HG03108 (cell line): ENCODE results near the gene KLF6.

Experiments
- ATAC-seq: cut with Tn5 transposase; IDR thresholded peaks from one replicate; pipeline ENCODE4 v1.9.1; 2021; ENCODE audit warnings: moderate library complexity; ENCODE audit not compliant: unreplicated experiment

The KLF6 gene

DNA sequence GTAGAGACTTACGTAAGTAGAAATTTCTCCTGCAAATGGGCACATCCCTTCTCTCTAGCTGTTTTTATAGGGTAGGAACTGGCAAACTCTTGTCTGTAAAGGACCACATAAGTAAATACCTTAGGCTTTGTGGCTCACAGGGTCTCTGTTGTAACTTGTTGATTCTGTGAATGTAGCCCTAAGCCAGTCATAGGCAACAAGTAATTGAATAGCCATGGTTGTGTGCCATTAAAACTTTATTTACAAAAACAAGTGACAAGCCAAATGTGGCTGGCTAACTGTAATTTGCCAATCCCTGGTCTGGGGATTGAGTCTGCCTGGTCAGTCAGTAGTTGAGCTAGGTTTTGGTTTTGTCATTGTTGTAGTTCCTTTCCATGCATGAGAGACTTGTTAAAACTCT is 5.3 kb upstream of the KLF6 start:
- no peak for ATAC-seq

- no peak for ATAC-seq
Measured at GRCh38 chr10:3789621-3790020, 4.6 kb upstream of the KLF6 start.

GRCh38 chr10:3787816-3788215 is 2.8 kb upstream of the KLF6 start:
- no peak for ATAC-seq

GRCh38 chr10:3787016-3787400 is 2.0 kb upstream of the KLF6 start:
- ATAC-seq: no peak

DNA sequence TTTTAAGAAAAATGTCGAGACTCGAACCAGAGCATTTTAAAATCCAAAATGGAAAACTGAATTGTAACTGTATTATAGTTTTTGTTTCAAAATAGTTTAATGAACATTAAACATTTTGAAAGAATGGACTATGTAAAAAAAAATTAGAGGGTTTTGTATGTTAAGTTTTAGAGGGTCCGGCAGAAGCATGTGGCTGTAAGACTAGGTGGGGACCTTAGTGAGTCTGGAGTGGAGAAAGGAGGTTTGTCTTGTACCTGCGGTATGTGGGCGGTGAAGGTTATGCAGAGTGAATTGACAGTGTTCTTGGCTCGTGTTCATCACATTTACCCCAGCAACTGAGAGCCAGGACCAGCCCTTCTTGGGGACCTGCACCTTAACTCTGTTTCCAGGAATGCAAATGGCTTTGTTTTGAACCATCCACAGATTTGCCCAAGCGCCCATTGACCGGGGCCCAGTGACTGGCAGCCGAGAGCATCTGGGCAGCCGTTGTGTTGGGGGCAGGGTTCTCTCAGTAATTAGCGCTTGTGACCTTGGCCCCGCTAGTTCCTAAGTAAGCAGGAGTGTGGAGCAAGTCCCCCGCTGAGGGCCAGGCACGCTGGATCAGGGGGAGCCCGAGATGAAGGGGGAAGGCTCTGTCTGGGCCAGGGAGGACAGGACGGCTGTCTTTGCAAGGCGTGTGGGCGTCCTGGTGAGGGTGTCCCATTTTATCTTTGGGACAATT is 1.4 kb upstream of the KLF6 start:
- no peak for ATAC-seq

DNA sequence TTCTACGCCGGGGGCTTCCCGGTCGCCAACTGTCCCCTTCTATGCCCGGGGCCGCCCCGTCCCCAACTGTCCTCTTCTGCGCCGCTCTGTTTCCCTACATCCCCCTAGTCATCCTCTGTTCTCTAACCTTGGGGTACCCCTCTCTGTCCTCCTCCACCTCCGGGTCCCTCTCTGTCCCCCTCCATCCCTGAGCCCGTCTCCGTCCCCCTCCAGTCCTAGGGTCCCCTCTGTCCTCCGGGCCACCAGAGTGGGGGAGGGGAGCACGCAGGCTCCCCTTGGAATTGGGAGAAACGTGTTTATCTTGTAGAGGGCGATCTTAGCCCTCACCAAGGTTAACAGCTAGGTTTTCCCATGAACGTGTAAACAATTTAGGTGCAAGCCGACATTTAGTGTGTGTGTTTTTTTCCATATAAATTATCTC is 852 bp upstream of the KLF6 start:
- no peak for ATAC-seq

DNA sequence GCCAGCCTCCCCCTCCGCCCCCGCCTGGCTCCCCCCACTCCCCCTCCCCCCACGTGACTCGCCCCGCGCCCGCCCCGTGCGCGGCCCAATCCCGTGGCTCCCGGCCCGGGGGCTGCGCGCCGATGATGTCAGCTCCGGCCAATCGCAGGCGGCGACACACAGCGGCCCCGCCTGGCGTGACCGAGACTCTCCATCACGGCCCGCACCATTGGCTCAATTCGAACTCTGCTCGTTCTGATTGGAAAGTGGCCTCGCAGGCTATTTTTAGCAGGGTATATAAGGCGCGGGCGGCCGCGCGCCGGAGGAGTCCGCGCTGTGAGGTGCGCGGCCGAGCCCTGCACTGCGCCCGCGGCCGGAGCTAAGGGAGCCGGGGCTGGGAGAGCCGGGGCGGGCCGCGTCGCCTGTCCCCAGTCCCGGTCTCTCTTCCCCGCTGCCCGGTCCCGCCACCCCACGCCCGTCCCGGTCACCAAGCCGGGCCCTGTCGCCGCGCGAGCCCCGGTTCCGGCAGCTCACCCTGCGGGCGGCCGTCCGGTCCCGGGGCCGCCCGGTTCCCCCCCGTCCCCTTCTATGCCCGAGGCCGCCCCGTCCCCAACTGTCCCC is 342 bp upstream of the KLF6 start:
- peak; percentile 70 for ATAC-seq

DNA sequence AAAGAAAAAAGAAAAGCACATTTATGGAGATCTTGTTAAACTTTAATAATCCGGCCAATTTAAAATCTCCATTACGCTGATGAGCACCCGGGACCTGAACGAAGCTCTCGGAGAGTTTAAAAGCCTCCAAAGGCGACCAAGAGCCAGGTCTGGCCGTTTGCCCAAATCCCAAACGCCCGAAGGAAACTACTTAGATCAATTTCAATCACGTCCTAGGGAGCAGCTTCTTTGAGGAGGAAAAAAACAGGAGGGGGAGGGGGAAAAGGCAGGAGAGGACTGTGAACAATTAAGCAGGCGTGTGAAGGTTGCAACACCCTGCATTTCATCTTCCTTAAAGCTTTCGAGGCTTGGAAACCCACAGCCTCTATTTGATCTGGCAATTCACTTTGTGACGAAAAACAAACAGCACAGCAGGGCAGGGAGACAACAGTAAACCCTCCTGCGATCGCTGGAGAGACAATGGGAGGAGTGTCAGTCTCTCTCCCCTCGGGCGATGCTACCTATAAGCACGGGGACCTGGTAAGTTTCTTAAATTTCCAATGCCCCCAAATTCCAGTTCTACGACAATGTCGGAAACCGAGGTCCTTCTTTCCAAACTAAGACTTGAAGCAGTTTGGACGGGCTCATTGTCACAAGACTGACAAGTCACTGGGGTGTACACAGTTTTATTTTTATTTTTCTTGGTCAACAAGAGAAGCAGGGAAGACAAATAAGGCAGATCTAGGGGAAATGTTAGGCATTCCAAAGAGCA is 1.2 kb downstream of the KLF6 start:
- ATAC-seq: no peak

GRCh38 chr10:3783316-3783681 is 1.7 kb downstream of the KLF6 start:
- ATAC-seq: peak; percentile 24

GRCh38 chr10:3782451-3783315 is 2.3 kb downstream of the KLF6 start:
- ATAC-seq: no peak

- no peak for ATAC-seq
Measured at GRCh38 chr10:3782146-3782450, 2.9 kb downstream of the KLF6 start.

DNA sequence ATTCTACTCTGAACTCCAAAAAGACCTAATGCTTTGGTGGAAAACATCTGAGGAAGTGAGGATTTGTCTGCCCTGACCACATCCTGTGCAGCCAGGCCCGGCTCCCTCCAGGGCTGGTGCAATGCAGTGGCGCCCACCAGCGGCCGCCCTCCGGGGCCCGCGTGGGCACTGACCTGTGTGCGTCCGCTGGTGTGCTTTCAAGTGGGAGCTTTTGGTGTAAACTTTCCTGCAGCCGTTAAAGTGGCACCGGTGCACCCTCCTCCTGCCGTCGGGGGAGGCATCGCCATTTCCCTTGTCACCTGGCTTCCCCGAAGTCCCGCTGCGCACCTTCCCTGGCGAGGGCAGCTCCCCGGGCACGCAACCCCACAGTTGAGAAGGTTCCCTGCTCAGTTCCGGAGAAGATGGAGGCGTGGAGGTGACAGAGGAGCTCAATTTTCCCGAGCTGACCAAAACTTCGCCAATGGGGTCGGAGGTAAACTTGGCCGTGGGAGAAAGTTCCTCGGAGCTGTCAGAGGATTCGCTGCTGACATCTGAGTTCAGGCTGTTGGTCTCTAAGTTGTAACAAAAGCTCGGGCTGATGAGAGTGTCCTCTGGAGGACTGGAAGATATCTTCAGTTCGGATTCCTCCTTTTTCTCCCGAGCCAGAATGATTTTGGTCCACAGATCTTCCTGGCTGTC is 3.4 kb downstream of the KLF6 start:
- ATAC-seq: no peak

GRCh38 chr10:3780771-3781467 is 4.1 kb downstream of the KLF6 start:
- ATAC-seq: no peak

DNA sequence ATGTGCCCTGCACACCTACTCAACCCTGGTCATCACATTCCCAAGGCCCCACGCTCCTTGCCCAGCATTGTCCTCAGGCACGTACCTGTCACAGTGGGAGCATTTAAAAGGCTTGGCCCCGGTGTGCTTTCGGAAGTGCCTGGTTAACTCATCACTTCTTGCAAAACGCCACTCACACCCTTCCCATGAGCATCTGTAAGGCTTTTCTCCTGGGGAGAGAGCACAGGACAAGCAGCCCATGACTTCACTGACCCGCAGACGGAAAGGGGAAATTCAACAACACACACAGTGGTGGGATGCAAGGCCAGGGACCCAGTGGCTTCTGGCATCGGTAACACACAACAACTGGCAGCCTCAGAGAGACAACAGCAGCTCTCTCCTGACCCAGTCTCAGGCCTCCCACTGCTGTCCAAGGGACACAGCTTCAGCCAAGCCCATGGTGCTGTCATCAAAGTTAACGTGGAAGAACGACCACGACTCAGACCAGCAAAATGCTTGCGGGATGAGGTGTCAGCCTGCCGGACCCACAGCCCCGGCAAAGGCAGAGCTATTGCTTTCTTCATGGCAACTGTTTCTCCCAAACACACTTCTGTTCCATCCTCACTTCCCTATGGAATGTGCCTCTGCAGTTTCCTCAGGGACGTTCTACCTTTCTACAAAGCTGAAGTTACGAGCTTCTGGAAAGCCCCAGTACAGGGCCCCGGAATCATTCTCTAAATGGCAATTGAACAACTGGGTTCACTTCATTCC is 4.8 kb downstream of the KLF6 start:
- ATAC-seq: no peak

DNA sequence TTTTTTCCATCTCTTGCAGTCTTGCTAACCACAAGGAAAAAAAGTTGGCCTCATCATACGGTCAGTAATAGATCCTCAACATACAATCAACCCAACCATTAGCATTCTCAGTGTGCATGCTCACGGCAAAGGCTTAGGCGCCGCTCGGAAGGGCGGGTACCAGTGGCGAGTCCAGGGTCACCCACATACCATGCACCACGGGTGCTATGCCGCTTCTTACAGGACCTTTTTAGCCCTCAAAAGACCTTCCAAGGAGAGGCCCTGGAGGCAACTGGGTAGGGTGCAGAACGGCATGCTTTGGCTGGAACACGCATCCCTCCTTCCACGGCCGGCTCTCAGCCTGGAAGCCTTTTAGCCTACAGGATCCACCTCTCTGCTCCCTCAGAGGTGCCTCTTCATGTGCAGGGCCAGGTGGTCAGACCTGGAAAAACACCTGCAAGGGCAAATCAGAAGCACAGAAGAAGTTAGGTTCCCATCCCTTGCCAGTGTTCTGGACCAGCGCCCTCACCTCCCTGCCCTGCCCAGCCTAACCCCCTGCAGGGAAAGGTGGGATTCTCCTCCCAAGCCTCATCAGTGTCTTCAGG is 5.8 kb downstream of the KLF6 start:
- no peak for ATAC-seq

DNA sequence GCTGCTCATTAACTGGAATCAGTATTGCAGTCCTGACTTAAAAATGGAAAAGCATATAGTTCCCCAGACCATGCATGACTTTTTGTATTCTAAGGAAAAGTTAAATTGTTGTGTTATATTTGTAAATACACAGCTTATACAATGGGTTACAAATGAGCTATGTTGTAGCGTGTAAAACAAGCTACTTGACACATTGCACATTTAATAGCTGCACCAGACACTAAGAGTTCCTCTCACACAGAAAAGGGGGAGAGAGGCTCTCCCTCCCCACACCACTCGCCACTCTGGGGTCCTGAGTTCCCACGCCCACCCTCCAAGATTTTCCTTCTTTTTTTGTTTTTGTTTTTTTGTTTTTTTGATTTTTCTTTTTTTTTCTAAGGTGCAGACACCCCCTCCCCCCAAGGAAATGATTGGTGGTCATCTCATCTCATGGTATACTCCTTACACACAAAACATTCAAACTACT is 6.3 kb downstream of the KLF6 start:
- ATAC-seq: no peak

DNA sequence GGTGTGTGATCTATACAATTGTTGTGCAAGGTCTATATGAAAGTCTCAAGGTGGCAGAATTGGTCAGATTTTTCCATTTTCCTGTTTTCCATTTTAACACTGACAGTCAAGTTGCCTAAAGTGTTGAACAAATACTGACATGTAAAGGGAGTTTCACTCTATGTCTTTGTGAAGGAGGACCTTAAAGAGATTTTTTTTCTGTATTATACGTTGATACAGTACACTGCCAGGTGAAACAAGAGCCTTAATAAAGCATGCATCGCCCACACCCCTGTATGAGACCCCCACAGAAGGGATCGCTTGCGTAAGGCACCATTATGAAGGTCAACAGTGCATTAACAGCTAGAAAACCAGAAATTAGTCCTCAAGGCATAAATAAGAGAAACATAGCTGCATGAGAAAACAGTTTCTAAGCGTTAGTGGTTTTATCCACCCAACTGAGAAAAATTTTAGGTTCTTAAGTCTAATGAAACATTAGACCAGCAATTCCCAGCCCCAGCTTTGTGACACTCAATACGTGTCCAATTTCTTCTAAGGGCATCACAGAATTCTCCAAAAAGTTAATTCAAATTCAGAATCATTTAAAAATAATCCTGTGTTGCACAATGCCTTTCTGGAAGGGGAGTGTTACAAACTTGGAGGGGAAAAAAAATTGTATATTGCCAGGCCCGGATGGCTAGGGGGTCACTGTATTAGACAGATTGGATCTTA is 6.9 kb downstream of the KLF6 start:
- ATAC-seq: no peak

DNA sequence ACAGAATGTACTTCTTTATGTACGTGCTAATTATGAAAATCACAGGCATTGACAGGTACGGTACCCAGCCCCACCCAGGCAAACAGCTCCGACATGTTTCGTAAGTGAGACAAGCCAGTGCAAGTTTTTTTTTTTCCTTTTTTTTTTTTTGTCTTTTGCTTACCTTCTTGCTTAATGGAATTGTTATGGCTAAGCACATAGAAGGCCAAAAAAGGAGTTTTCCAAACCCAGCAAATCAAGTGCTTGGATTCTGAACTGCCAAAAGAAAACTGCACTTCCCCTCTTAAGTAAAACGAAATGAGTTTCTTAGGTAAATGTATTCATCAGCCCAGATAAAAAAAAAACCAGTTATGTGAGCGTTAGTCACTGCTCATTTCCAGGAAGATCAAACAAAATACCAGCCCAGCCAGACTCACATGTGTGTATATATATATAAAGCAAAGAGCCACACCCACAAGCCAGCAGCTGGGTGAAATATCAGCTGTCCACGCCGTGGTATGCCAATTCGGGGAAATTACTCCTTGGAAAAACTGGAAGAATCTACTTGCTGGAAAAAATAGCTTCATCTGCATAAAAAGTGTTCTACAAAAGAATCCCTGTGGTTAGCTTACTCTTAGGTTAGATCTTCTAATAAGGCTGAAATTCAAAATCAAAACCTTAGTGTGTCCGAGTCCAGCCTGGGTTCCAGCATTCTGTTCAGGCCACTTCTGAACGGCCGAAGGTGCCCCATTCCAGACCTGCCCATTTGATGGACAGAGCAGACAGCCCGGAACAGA is 8.0 kb downstream of the KLF6 start:
- ATAC-seq: no peak
